H1 (cell line): ENCODE measurements around the gene ITPR3. TPM values are rescaled to one million over a fixed set of nuclear protein-coding genes. Genes with fewer than 3 reads are reported as not detected.
"Not testable (repeated sequence)": the region's sequence is repeated elsewhere in the genome, so short reads cannot be mapped to it uniquely, and the experiment has no call there.

ENCODE experiments used
- CTCF ChIA-PET: fragments of 300-600 bp; sonication (Branson Sonifier 250); formaldehyde crosslinking; loops from one replicate; lab custom pipeline; 2021; ENCODE audit not compliant: partially characterized antibody; lab: Charles Lee
- POLR2A ChIA-PET: fragments of 300-600 bp; sonication (Branson Sonifier 250); formaldehyde crosslinking; loops from one replicate; lab custom pipeline; 2021; ENCODE audit warnings: inconsistent platforms; ENCODE audit not compliant: partially characterized antibody; lab: Charles Lee
- DNase-seq, 2 experiments: peaks; one replicate each; pipeline versions ENCODE4 v3.0.0 to v3.0.0-alpha.2; 2010 to 2022; ENCODE audit warnings: low spot score in 2 of 2, low read depth in 1 of 2, mixed read lengths in 1 of 2
- FAIRE-seq: peaks from 2 replicates; lab custom pipeline; 2011; peaks lifted over from hg19 to GRCh38; lab: Jason Lieb, UNC
- H2AFZ ChIP-seq: 2 replicates; pipeline ENCODE4 v1.8.1; 2012; ENCODE audit warnings: low read length, inconsistent platforms
- H2AK5ac ChIP-seq: 2 replicates; pipeline ENCODE4 v1.6.1; 2013; ENCODE audit warnings: low read depth, low read length
- H2BK120ac ChIP-seq: replicated peaks from 2 replicates; pipeline ENCODE3; 2013; ENCODE audit warnings: low read depth, low read length, inconsistent platforms
- H2BK12ac ChIP-seq: 2 replicates; pipeline ENCODE4 v1.6.1; 2013; ENCODE audit warnings: low read depth, low read length
- H2BK15ac ChIP-seq: 2 replicates; pipeline ENCODE4 v1.6.1; 2013; ENCODE audit warnings: low read length
- H2BK20ac ChIP-seq: 2 replicates; pipeline ENCODE4 v1.6.1; 2013; ENCODE audit warnings: low read length
- H2BK5ac ChIP-seq: 2 replicates; pipeline ENCODE4 v1.6.1; 2013; ENCODE audit warnings: low read depth, low read length
- H3K14ac ChIP-seq: 2 replicates; pipeline ENCODE4 v1.6.1; 2013; ENCODE audit warnings: inconsistent platforms; ENCODE audit not compliant: insufficient read length
- H3K18ac ChIP-seq: 2 replicates; pipeline ENCODE4 v1.6.1; 2013; ENCODE audit warnings: low read length; ENCODE audit errors: extremely low read depth
- H3K23ac ChIP-seq: 2 replicates; pipeline ENCODE4 v1.6.1; 2013; ENCODE audit warnings: inconsistent platforms; ENCODE audit not compliant: insufficient read length
- H3K23me2 ChIP-seq: 2 replicates; pipeline ENCODE4 v1.6.1; 2013; ENCODE audit warnings: low read depth, low read length
- H3K27ac ChIP-seq: 2 replicates; pipeline ENCODE4 v1.6.1; 2011; ENCODE audit warnings: low read depth, low read length, inconsistent platforms
- H3K27me3 ChIP-seq, 4 experiments: replicated peaks in 1 of 4; 1 replicate in 1 of 4; 2 replicates in 3 of 4; pipeline versions ENCODE4 v1.6.1 to v1.8.1; 2011 to 2013; ENCODE audit warnings: low read length in 3 of 4, mild to moderate bottlenecking in 3 of 4, inconsistent platforms in 2 of 4, mixed read lengths in 2 of 4, moderate library complexity in 1 of 4; ENCODE audit not compliant: control insufficient read depth in 3 of 4, insufficient read depth in 3 of 4; ENCODE audit errors: extremely low read depth in 1 of 4
- H3K36me3 ChIP-seq, 4 experiments: 2 replicates each; pipeline versions ENCODE4 v1.6.1 to v1.8.1; 2011 to 2013; ENCODE audit warnings: mild to moderate bottlenecking in 4 of 4, low read length in 3 of 4, moderate library complexity in 2 of 4, control low read depth in 1 of 4, inconsistent platforms in 1 of 4; ENCODE audit not compliant: insufficient read depth in 4 of 4, control insufficient read depth in 2 of 4
- H3K4ac ChIP-seq: replicated peaks from 2 replicates; pipeline ENCODE3; 2013; ENCODE audit warnings: low read length, low read depth, mixed read lengths, inconsistent platforms; ENCODE audit not compliant: insufficient read length
- H3K4me1 ChIP-seq, 4 experiments: replicated peaks in 1 of 4; 1 replicate in 1 of 4; 2 replicates in 3 of 4; pipeline versions ENCODE4 v1.6.1 to v1.8.1; 2011 to 2013; ENCODE audit warnings: low read length in 3 of 4, inconsistent platforms in 2 of 4, mixed read lengths in 1 of 4; ENCODE audit not compliant: insufficient read depth in 4 of 4, control insufficient read depth in 3 of 4
- H3K4me2 ChIP-seq, 2 experiments: 2 replicates each; pipeline versions ENCODE4 v1.6.1 to v1.8.1; 2011 to 2013; ENCODE audit warnings: low read depth in 2 of 2, low read length in 2 of 2, control low read depth in 1 of 2, inconsistent platforms in 1 of 2, mild to moderate bottlenecking in 1 of 2; ENCODE audit not compliant: insufficient read depth in 1 of 2
- H3K4me3 ChIP-seq, 4 experiments: fragments of 200-600, 300-600 bp in 1 of 4; sonication (generic), shearing (Covaris generic), sonication (Bioruptor Twin) in 1 of 4; 2 replicates each; pipeline versions ENCODE4 v1.5.1 to v1.8.1; 2011 to 2016; ENCODE audit warnings: low read length in 4 of 4, low read depth in 3 of 4, control low read depth in 2 of 4, inconsistent platforms in 2 of 4, mild to moderate bottlenecking in 2 of 4, mixed read lengths in 1 of 4, moderate library complexity in 1 of 4; ENCODE audit not compliant: insufficient read depth in 2 of 4; ENCODE audit errors: extremely low read depth in 1 of 4
- H3K56ac ChIP-seq: replicated peaks from 2 replicates; pipeline ENCODE3; 2013; ENCODE audit warnings: low read depth, mild to moderate bottlenecking, mixed read lengths, low read length, inconsistent platforms; ENCODE audit not compliant: insufficient read length
- H3K79me1 ChIP-seq: 2 replicates; pipeline ENCODE4 v1.6.1; 2013; ENCODE audit warnings: low read depth, low read length, control low read depth
- H3K79me2 ChIP-seq, 2 experiments: 2 replicates each; pipeline versions ENCODE4 v1.6.1 to v1.8.1; 2012 to 2013; ENCODE audit warnings: low read length in 2 of 2, mild to moderate bottlenecking in 2 of 2, inconsistent platforms in 1 of 2; ENCODE audit not compliant: insufficient read depth in 2 of 2, control insufficient read depth in 1 of 2
- H3K9ac ChIP-seq, 4 experiments: replicated peaks in 1 of 4; 1 replicate in 1 of 4; 2 replicates in 3 of 4; pipeline versions ENCODE4 v1.6.1 to v1.8.1; 2011 to 2013; ENCODE audit warnings: low read depth in 3 of 4, low read length in 3 of 4, control low read depth in 2 of 4, mild to moderate bottlenecking in 2 of 4, moderate library complexity in 2 of 4, inconsistent platforms in 1 of 4; ENCODE audit errors: extremely low read depth in 1 of 4
- H3K9me3 ChIP-seq, 2 experiments: 2 replicates each; pipeline versions ENCODE4 v1.6.1 to v1.8.1; 2012 to 2013; ENCODE audit warnings: mild to moderate bottlenecking in 2 of 2, moderate library complexity in 2 of 2, control low read depth in 1 of 2, inconsistent platforms in 1 of 2, low read depth in 1 of 2, low read length in 1 of 2, mixed read lengths in 1 of 2; ENCODE audit not compliant: insufficient read depth in 2 of 2
- H4K20me1 ChIP-seq, 2 experiments: replicated peaks in 1 of 2; 2 replicates each; pipeline versions ENCODE3 to v1.8.1; 2011 to 2013; ENCODE audit warnings: inconsistent platforms in 2 of 2, low read length in 2 of 2, mild to moderate bottlenecking in 1 of 2; ENCODE audit not compliant: insufficient read depth in 2 of 2, control insufficient read depth in 1 of 2
- H4K5ac ChIP-seq: 2 replicates; pipeline ENCODE4 v1.6.1; 2013; ENCODE audit warnings: low read length, low read depth, mixed read lengths, inconsistent platforms; ENCODE audit not compliant: insufficient read length
- H4K8ac ChIP-seq: 2 replicates; pipeline ENCODE4 v1.8.0; 2013; ENCODE audit warnings: mild to moderate bottlenecking, moderate library complexity, low read length, inconsistent platforms; ENCODE audit not compliant: insufficient read depth; ENCODE audit errors: extremely low read depth
- H4K91ac ChIP-seq: replicated peaks from 2 replicates; pipeline ENCODE3; 2013; ENCODE audit warnings: low read length, mixed read lengths, inconsistent platforms; ENCODE audit not compliant: insufficient read length
- WGBS, 2 experiments: shearing (Covaris generic) in 1 of 2; methylation state at CpG; one replicate each; pipeline versions ENCODE4 v1.1.6 to v1.1.7; 2013 to 2015; ENCODE audit warnings: low lambda C conversion rate in 2 of 2, mixed read lengths in 2 of 2, inconsistent platforms in 1 of 2, low coverage in 1 of 2, missing lambda C conversion rate in 1 of 2; ENCODE audit not compliant: insufficient replicate concordance in 2 of 2, insufficient coverage in 1 of 2, insufficient read length in 1 of 2; ENCODE audit errors: extremely low coverage in 1 of 2, missing lambda C conversion rate in 1 of 2; 5-methylcytosine and 5-hydroxymethylcytosine counted together
- polyA plus RNA-seq, 7 experiments: library from polyadenylated mRNA; depleted of rRNA in 3 of 7; stranded (reverse) in 5 of 7; unstranded in 2 of 7; fragments of >200 nt in 5 of 7; fragments of 200-250 nt in 2 of 7; gene quantifications; 1 replicate in 5 of 7; 2 replicates in 1 of 7; 4 replicates in 1 of 7; pipeline versions ENCODE4 v1.2.1 to v1.2.3, GENCODE V29; 2011 to 2013; ENCODE audit warnings: missing spikeins in 2 of 7, mixed read lengths in 2 of 7
- total RNA-seq: library from RNA; stranded (reverse); fragmentation: NEBNext Ultra II Directional; extraction: Animal tissue kit (Norgen Biotek cat#: 25700); gene quantifications from 2 replicates; pipeline ENCODE4 v1.2.1, GENCODE V29; 2021

The ITPR3 gene
- total and polyA plus RNA-seq, 2 of the 8 experiments (the other 6 are each of a cell fraction or from before 2014, with no cell fraction given): 29.1 to 45.7 TPM

DNA sequence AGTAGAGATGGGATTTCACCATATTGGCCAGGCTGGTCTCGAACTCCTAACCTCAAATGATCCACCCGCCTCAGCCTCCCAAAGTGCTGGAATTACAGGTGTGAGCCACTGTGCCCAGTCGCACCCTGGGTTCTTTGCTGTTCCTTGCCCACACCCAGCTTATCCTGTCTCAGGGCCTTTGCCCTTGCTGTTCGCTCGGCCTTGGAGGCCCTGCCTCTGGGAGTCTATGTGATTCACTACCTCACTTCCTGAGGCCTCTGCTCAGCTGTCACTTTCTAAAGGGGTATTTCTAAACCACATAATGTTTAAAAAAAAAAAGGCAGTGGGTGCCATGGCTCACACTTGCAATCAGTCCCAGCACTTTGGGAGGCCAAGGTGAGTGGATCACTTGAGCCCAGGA, 24.2 kb upstream of the ITPR3 start:
- H3K4me2 ChIP-seq, H3K4me3 ChIP-seq, FAIRE-seq, H3K79me1 ChIP-seq, H4K20me1 ChIP-seq, H4K8ac ChIP-seq, H3K27ac ChIP-seq, H2BK15ac ChIP-seq, H3K27me3 ChIP-seq, H2BK120ac ChIP-seq, H3K9ac ChIP-seq, DNase-seq, H3K56ac ChIP-seq, H2AFZ ChIP-seq, H3K4ac ChIP-seq, H3K18ac ChIP-seq, H3K23me2 ChIP-seq, H3K14ac ChIP-seq, H2BK5ac ChIP-seq, H3K36me3 ChIP-seq, H2BK12ac ChIP-seq, H3K23ac ChIP-seq, H3K79me2 ChIP-seq, H2BK20ac ChIP-seq, H4K5ac ChIP-seq, H4K91ac ChIP-seq, H3K9me3 ChIP-seq, H2AK5ac ChIP-seq: not testable (repeated sequence)
- ChIA-PET POLR2A (interaction anchor here (1.2 to 1.7 kb wide), 2 partner anchors 26 to 114 kb away, joined by 3 read pairs; partner anchors contain the start of gene UQCC2), CTCF (interaction anchor here (2.3 to 9.3 kb wide), 4 partner anchors 11 to 36 kb away, joined by 7 to 57 read pairs (median 11); partner anchors contain the start of gene ITPR3)
- 75% methylated on average over 5 of the region's 5 CpGs; no CpG with 5 or more reads in 1 of the 2 experiments for WGBS, 2 experiments
- H3K4me1 ChIP-seq: peaks cover 0 to 15% (median 3%) of the 10 kb centered on the region in 4 experiments; a peak in 5 of 7 replicates
